DMS53 (cell line): ENCODE data around the gene DUS1L.

ENCODE experiments used
- DNase-seq: peaks from one replicate; lab custom pipeline; 2025; lab: John Stamatoyannopoulos, UW

The DUS1L gene

DNA sequence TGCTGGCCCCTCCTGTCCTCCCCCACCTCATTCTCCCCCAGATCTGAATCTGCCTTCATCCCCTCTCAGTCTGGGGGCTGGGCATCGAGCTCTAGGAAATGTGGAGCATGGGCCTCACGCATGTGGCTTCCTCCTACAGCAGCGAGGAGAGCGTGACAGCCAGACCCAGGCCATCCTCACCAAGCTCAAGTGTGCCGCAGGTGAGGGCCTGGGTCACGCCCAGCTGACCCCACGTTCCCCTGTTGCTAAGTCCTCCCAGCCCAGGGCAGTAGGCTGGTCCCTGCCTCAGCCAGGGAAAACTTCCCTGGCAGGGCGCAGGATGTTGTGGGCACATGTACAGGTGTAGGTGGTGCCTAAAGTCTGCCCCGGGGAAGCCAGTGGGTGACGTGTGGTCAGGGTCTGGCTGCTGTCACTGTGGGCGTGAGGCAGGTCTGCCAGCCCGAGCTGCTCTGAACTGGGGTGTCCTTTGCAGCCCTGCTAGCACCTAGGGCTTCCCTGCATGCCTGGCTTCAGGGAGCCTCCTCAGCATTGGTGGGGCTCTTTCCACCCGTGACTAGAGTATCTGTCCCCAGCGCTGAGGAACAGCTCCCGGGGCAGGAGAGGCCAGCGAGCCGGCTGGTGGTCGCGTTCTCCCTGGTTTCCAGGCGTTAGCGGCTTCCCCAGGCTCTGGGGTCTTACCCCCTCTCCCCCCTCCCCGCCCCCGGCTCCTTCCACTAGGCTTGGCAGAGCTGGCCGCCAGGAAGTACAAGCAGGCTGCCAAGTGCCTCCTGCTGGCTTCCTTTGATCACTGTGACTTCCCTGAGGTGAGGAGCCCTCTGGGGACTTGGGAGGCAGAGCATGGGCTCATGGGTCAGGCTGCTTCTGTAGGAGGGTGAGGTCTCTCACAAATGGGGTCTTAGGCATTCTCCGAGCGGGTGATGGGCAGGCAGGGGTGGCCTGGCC is 10.3 kb downstream of the DUS1L start:
- DNase-seq, result no peak

DNA sequence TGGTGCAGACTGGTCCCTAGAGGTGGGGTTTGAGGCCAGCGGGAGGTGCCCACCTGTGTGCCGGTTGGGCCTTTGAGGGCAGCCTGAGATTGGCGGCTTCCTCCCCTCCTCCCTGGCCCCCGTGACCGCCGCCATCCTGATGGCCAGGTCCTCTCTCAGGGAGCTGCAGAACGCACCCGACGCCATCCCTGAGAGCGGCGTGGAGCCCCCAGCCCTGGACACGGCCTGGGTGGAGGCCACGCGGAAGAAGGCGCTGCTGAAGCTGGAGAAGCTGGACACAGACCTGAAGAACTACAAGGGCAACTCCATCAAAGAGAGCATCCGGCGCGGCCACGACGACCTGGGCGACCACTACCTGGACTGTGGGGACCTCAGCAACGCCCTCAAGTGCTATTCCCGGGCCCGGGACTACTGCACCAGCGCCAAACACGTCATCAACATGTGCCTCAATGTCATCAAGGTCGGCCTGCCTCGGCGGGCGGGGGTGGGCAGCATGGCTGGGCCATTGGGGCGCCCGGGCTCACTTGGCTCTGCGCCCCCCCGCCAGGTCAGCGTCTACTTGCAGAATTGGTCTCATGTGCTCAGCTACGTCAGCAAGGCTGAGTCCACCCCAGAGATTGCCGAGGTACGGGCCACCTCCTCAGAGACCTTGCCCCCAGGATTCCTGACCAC is 11.1 kb downstream of the DUS1L start:
- no peak for DNase-seq

DNA sequence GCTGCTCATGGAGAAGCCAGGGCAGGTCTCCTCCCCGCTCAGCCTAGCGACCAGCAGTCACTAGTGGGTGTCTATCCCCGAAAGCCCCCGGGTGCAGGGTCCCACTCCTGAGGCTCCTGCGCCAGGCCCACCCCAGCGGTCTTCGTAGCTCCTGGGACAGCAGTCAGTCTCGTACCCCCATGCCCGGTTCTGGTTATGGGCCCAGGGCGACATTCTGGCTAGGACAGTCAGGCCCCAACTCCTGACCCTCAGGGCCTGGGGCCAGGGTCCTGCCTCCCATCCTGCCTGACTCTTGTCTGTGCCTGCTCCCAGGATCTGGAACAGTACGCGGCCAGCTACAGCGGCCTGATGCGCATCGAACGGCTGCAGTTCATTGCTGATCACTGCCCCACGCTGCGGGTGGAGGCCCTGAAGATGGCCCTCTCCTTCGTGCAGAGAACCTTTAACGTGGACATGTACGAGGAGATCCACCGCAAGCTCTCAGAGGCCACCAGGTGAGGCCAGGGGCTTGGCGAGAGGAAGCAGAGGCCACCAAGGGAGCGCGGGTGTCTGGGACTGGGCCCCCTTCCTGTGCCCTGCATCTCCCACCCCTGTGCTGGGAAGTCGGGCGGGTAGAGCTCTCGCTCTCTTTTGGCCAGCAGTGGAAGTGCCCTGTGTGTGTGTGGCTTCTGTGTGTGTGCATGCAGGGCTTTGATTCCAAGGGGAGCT is 11.9 kb downstream of the DUS1L start:
- DNase-seq, result no peak

DNA sequence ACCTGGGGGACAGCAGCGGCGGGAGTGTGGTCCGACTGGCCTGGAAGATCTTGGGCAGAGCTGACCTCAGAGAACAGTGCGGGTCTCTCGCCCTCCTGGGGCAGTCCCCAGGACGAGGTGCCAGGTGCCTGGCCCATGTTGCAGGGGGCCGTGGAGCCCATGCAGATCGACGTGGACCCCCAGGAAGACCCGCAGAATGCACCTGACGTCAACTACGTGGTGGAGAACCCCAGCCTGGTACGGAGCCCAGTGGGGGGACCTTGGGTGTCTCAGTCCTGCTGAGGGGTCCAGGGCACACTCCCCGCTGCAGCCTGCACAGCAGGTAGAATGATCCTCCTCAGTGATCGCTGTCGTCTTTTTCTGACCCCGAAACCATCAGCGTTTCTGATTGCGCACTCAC is 12.5 kb downstream of the DUS1L start:
- no peak for DNase-seq

DNA sequence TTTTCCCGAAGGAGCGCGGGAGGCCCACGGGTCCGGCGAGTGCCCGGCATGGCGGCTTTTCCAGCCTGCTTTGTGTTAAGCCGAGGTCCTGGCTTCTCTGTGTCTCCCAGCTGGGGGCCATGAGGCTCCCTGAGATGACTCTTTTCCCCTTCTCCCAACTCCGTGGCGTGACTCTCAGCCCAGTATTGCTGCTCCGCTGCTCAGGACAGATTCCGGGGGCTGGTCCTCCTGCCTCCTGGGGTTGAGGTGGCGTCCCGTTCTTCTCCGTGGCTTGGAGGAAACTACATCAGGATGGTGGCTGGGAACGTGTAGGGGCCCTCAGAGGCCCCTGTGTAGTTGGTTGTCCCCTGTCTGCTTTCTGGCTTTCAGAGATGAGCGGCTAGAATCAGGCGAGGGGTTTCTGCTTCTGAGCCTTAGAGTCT is 13.0 kb downstream of the DUS1L start:
- peak; percentile 52 for DNase-seq

DNA sequence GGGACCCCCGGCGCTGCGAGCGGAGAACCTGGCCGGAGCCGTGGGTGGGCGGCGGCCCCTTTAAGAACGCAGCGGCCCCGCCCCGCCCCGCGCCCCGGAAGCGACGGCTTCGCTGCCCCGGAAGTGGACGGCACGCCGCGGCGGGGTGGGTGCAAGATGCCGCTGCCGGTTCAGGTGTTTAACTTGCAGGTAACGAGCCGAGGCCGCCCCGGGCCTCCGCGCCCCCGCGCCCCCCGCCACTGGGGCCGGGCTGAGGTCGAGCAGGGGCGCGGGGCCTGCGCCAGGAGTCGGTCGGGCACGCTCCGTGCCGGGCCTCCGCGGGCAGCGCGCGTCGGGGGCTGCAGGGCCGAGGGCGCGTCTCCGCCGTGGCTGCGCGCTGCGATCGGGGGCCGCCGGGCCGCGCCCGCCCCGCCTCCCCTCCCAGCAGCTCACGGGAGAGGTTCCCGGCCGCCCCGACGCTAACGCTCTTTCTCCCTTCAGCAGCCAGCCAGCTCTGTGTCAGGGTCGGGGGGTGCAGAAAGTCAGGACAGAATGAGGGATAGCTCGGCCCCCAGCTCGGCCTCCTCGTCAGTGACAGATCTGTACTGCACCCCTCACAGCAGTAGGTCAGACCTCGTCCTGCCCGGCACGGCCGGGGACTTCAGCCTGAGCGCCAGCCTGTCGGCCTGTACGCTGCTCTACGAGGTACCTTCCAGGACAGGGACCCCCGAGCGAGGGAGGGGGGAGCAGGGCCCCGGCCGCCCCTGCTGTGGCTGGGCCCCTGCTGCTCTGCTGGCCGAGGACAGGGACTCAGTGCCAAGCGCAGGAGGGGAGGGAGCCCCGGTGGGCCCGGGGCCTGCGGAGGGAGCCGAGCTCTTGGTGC is 13.6 kb downstream of the DUS1L start, which contains the start of the genes GPS1 and RFNG:
TSS of gene GPS1 (plus strand) at position 123 of the 862 bp plus-strand sequence. CDS start at position 157, 34 bp downstream.
TSS of gene RFNG (minus strand) at position 36 of the 862 bp plus-strand sequence. CDS start 45 bp downstream, outside the sequence.
- peak; percentile 88 for DNase-seq

DNA sequence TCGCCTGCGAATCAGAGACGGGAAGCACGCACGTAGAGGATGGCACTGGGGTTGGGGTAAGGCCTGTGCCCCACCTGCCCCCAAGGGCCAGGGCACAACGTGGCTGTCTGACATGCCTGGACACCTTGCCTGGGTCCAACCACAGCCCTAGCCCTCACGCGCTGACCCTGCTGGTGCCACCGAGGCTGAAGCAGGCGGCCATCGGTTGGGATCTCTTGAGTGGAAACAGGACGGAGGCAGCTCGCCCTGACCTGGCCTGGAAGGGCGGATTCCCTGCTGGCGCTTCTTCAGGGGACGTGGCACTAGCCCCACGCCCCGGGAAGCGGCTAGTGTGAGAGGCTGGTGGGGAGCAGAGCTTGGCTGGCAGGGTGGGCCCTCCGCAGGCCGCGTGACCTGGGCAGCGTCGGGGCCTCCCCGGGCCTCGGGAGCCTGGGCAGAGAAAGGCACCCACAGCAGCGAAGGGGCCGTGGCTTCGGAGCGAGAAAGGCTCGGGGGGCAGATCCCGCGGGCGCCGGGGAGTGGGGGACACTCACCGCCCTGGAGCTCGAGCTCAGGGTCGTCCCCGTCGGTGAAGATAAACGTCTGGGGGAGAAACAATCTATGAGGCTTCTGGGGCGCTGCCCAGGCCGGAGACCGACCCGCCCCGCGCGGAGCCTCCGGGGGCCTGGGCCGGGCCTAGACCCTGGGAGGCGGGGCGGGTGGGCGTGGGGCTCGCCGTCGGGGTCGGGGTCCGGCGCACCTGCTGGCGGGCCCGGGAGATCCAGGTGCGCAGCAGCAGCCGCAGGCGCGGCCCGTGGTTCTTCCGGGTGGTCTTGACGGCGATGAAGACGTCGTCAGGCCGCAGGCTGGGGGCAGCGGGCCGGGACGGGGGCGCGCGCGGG is 14.6 kb downstream of the DUS1L start:
- no peak for DNase-seq

DNA sequence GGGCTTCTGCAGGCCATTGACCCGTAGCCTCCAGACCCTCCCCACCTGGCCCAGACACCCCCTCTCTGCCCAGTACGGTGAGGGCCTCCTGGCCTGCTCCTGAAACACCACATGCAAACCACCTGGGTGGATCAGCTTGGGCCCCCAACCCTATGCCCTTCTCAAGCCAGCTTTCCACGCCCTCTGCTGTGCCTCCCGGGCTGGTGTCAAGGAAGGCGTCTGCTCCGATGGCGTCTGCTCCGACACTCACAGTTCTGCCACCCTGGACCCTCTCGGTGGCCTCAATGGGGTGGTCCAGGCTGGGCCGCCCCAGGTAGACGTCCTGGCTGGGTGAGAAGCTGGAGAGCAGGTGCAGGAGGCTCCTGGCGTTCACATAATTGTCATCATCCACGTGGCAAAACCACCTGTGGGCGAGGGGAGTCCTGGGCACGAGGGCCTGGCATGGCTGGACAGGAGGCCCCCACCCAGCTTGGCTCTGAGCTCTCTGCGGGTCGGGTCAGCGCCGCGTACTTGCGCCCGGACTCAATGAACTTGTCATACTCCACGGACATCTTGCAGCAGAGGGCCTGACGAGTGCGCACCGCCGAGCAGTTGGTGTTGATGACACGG is 15.3 kb downstream of the DUS1L start:
- DNase-seq, result no peak

DNA sequence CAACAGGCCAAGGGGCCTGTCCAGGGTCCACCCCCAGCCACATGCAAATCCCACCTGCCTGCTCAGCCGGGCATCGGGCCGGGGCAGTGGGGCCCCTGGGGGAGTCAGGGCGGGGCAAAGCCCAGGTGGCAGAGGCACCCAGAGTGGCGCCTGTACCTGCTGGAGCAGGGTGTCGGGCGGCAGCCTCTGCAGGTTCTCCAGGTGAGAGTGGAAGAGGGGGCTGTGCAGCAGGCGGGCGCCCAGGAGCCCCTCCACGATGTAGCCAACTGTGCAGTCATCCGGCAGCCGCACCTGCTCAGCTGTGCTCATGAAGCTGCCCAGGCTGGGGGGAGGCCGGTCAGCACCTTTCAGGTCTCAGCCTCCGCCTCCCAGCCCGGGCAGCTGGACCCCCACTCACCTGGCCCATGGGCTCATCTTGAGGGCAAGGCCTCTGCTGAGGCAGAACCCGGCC is 16.1 kb downstream of the DUS1L start:
- DNase-seq, result no peak

DNA sequence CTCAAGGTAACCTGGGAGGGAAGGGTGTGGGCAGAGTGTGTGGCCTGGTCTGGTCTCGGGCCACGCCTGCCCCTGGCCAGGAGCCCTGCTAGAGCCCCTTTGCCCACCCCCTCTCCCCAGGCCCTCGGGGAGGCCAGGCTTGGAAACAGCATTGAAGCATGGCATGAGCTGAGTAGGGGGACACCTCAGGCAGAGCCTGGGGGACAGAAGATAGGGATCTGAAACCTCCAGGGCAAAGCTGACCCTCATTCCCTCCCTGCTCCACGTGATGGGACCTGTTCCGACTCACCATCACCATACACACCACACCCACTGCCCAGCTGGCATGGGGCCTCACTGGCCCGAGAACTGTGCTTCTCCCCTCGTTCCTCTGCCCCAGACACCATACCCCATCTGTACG is 16.5 kb downstream of the DUS1L start:
- DNase-seq, result no peak

DNA sequence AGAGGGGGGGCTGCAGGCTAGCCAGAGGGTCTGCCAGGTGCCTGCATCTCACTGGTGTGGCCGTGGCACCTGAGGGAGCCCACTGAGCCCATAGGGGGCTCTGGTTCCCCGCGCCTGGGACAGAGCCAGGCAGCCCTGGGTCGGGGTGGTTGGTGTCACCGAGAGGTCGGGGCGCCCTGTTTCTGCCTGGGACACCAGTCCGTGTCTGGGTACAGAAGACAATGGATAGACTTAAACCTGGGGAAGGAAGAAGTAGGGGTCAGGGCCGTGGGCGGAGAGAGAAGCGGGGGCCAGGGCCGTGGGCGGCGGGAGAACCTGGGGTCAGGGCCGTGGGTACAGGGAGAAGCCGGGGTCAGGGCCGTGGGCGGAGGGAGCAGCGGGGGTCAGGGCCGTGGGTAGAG is 17.0 kb downstream of the DUS1L start:
- no peak for DNase-seq

DNA sequence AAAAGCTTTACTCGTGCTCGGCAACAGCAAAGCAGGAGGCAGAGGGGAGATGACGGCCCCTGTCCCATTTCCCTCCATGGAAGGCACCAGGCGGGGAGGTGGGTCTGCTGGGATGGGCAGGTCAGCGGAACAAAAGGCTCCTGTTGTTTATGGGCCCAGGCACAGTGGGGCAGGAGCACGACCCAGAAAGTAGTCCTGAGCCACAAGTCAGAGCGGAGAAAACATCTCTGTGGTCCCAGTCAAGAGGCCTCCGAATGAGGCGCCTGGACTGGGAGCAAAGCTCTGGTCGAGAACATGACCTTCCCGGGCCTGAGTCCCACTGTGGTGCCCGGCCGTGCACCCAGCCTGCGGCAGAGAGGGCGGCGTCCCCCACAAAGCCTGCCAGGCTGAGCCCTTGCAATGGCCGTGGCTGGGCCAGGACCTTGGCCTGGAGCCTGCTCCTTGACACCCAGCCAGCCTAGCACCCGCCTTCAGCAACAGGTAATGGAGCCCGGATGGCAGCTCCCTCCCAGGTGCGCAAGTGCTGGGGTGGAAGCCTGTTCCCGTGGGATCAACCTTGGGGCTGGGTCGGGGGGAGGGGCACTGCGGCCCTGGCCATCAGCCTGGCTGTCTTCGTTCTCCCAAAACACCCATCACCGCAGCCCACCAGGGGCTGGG is 17.6 kb downstream of the DUS1L start:
- DNase-seq, result no peak

DNA sequence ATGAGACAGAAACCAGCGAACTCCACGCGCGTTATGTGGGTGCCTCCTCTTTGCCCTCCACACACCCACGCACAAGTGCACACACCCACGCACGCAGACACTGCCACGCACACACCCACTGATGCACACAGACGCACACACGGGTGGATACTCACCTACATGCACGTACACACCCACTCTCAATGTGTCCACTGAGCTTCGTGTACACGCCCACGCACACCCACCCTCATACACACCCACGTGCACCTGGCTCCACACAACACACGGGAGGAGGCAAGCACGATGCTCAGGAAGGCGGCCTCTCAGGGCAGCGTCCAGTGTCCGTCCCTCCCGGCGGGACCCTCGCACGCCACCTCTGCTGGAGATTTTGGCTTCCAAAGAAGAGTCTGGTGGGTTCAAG is 18.2 kb downstream of the DUS1L start:
- no peak for DNase-seq

DNA sequence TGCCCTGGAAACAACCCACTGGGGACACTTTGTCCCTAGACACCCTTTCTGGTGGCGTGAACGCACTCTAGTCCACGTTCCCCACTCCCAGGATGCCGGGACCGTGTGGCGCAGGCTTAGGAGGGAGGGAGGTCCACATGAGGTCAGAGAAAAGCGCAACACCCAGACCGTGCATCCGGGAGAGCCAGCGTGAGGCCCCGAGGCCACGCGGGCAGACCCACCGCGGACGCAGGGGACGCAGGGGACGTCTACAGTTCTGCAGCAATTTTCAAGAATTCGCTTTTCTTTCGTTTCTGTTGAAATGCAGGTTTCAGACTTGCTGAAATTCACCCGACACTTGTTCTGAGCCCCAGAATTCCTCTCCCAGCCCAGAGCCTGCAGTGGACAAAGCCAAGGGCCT is 18.7 kb downstream of the DUS1L start:
- DNase-seq, result no peak

DNA sequence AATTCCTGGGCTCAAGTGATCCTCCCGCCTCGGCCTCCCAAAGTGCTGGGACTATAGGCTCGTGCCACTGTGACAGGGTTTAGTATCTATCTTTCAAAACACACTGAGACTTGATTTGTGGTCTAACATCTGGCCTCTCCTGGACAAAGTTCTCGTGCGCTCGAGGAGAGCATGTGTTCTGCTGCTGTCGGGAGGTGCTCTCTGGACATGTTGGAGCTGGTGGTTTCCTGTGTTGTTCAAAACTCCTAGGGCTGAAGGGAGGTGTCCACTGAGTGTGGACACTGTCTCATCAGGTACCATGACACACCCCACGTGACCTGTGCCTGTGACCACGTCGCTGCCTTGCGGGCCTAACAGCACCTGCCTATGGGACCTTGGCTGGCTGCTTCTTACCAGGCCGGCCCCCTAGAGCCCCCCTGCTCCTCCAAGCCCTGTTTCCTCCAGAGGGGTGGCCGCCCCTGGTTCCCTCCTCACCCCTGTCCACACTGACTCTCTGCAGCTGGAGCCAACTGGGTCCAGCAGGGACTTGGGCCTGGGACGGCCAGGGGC is 19.6 kb downstream of the DUS1L start:
- DNase-seq, result no peak

DNA sequence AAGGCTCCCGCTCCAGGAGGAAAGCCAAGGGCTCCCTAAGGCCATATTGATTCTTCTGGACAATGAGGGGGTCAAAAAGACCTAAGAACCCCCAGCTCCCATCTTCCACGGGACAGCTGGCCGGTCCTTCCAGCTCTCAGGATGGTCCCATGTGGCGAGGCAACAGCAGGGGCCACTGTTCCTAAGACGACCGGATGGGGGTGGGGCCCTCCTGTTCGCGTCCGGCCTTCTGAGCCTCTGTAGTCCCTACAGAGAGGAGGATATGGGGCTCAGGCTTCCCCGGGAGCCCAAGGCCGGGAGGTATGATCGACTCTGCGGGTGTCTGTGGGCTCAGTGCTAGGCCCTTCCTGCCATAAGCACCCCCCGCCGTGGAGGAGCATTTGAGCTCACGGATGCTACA is 22.1 kb downstream of the DUS1L start:
- no peak for DNase-seq

DNA sequence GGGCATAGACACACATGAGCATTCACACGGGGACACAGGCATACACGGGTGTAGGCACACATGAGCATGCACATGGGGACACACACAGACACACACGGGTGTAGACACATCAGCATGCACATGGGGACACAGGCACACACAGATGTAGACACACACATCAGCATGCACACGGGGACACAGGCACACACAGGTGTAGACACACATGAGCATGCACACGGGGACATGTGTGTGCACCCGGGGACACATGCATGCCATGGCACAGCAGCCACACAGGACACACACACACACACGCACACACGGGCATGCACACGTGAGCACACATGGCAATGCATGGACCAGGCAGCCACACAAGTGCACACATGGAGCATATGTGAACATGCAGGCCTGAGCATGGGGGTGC is 23.0 kb downstream of the DUS1L start:
- DNase-seq, result no peak

DNA sequence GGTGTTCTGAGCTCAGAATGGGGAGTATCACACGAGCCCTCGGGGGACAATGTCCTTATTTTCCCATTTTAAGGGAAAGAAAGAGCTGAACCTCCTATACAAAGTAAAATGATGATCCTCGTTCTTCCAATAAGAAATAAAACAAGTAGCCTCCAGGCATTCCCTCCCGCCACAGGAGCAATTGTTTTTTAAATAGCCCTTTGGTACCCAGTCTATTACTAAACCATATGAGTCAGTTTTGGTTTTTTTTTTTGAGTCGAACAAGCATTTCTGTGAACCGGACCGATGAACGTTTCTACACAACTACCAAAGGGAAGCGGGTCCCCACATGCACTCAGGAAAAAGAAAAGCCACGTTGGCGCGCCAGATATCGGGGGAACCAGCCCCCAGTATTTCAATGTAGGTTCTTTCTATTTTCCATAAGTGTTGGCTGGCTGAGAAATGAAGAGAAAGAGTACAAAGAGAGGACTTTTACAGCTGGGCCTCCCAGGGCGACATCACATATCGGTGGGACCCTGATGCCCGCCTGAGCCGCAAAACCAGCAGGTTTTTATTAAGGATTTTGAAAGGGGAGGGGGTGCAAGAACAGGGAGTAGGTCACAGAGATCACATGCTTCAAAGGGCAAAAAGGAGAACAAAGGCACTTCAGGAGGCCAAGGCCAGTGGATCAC is 24.3 kb downstream of the DUS1L start:
- DNase-seq, result no peak
